Loucy (cell line): ENCODE data around the gene PTPRN2.

Experiments
- H2AFZ ChIP-seq: fragments of 200-600 bp; sonication (generic); 2 replicates; pipeline ENCODE4 v1.6.0; 2016; ENCODE audit warnings: antibody characterized with exemption, mild to moderate bottlenecking, low read length, moderate library complexity
- H3F3A ChIP-seq: fragments of 200-600 bp; 2 replicates; pipeline ENCODE4 v1.6.0; 2016; ENCODE audit warnings: antibody characterized with exemption, low read depth, mild to moderate bottlenecking
- H3K27me3 ChIP-seq: fragments of 200-600 bp; sonication (generic); 2 replicates; pipeline ENCODE4 v1.6.1; 2014; ENCODE audit warnings: low read length, mild to moderate bottlenecking; ENCODE audit not compliant: insufficient read depth, poor library complexity, severe bottlenecking
- H3K36me3 ChIP-seq: fragments of 200-600 bp; sonication (generic); 2 replicates; pipeline ENCODE4 v1.6.1; 2016; ENCODE audit warnings: low read length; ENCODE audit not compliant: insufficient read depth
- H3K4me1 ChIP-seq: fragments of 200-600 bp; sonication (generic); 2 replicates; pipeline ENCODE4 v1.5.1; 2014; ENCODE audit warnings: low read length, mild to moderate bottlenecking; ENCODE audit not compliant: insufficient read depth, poor library complexity, severe bottlenecking
- H3K4me2 ChIP-seq: fragments of 200-600 bp; sonication (generic); 2 replicates; pipeline ENCODE4 v1.6.0; 2014; ENCODE audit warnings: antibody characterized with exemption, low read length, low read depth, mild to moderate bottlenecking; ENCODE audit not compliant: poor library complexity, severe bottlenecking
- H3K4me3 ChIP-seq: fragments of 200-600 bp; sonication (generic); 2 replicates; pipeline ENCODE4 v1.5.1; 2014; ENCODE audit warnings: low read length, mild to moderate bottlenecking, mixed read lengths; ENCODE audit not compliant: poor library complexity, severe bottlenecking
- H3K79me2 ChIP-seq: fragments of 200-600 bp; sonication (generic); 2 replicates; pipeline ENCODE4 v1.6.1; 2014; ENCODE audit warnings: low read length; ENCODE audit not compliant: insufficient read depth
- H3K9ac ChIP-seq: fragments of 200-600 bp; sonication (generic); 2 replicates; pipeline ENCODE4 v1.6.0; 2014; ENCODE audit warnings: mild to moderate bottlenecking, low read depth, low read length, moderate library complexity; ENCODE audit not compliant: poor library complexity, severe bottlenecking
- H3K9me2 ChIP-seq: fragments of 200-600 bp; sonication (generic); replicated peaks from 2 replicates; pipeline ENCODE4 v1.6.1; 2016; ENCODE audit warnings: low read depth, low read length, mixed read lengths
- H3K9me3 ChIP-seq: fragments of 200-600 bp; sonication (generic); 2 replicates; pipeline ENCODE4 v1.6.1; 2014; ENCODE audit warnings: mild to moderate bottlenecking, antibody characterized with exemption, low read length, low read depth; ENCODE audit not compliant: insufficient read depth
- H4K20me1 ChIP-seq: fragments of 200-600 bp; sonication (generic); 2 replicates; pipeline ENCODE4 v1.6.0; 2014; ENCODE audit warnings: antibody characterized with exemption, low read length, mild to moderate bottlenecking; ENCODE audit not compliant: insufficient read depth, poor library complexity, severe bottlenecking
- EZH2phosphoT487 ChIP-seq: fragments of 200-600 bp; IDR thresholded peaks from 2 replicates; pipeline ENCODE4 v1.6.1; 2018; ENCODE audit warnings: antibody characterized with exemption, mild to moderate bottlenecking, moderate library complexity, borderline replicate concordance
- TF ChIP-seq, protein P1 (sequence below): fragments of 200-600 bp; sonication (generic); conservative IDR thresholded peaks from 2 replicates; pipeline ENCODE4 v1.5.1; 2014; ENCODE audit warnings: mild to moderate bottlenecking, antibody characterized with exemption, low read length

The PTPRN2 gene

DNA sequence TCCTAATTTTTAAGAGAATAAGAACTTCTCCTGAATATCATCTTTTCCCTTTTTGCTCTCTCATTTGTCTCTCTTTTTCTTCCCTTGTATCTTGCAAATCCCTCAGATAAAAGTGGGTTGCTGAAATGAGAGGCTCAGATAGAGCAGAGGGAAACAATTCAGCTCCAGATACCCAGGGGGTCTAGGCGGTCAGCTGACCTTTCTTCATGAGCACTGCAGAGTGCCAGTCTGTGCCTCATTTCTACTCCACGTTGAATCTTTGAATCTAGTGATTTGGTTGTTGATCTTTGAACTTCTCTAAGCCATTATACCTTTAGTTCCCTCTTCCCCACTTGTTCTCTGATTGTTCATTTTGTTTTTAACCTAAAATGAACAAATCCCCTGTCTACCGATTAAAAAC lies 572.6 kb downstream of the PTPRN2 start:
- no peak for TF ChIP-seq EZH2phosphoT487
- TF ChIP-seq, protein P1, sequence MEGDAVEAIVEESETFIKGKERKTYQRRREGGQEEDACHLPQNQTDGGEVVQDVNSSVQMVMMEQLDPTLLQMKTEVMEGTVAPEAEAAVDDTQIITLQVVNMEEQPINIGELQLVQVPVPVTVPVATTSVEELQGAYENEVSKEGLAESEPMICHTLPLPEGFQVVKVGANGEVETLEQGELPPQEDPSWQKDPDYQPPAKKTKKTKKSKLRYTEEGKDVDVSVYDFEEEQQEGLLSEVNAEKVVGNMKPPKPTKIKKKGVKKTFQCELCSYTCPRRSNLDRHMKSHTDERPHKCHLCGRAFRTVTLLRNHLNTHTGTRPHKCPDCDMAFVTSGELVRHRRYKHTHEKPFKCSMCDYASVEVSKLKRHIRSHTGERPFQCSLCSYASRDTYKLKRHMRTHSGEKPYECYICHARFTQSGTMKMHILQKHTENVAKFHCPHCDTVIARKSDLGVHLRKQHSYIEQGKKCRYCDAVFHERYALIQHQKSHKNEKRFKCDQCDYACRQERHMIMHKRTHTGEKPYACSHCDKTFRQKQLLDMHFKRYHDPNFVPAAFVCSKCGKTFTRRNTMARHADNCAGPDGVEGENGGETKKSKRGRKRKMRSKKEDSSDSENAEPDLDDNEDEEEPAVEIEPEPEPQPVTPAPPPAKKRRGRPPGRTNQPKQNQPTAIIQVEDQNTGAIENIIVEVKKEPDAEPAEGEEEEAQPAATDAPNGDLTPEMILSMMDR: no peak
- Histone ChIP-seq H3F3A (no peaks in the 10 kb centered on the region), H3K27me3 (no peaks in the 10 kb centered on the region), H3K9ac (no peak overlapping the region), H3K79me2 (no peaks in the 10 kb centered on the region), H3K9me3 (no peaks in the 10 kb centered on the region; the same call in 1 of the 2 replicates), H2AFZ (no peak overlapping the region), H3K4me2 (no peak overlapping the region), H3K9me2 (no peaks in the 10 kb centered on the region), H3K4me1 (no peaks in the 10 kb centered on the region), H3K36me3 (no peaks in the 10 kb centered on the region), H3K4me3 (no peak overlapping the region), H4K20me1 (no peaks in the 10 kb centered on the region)

DNA sequence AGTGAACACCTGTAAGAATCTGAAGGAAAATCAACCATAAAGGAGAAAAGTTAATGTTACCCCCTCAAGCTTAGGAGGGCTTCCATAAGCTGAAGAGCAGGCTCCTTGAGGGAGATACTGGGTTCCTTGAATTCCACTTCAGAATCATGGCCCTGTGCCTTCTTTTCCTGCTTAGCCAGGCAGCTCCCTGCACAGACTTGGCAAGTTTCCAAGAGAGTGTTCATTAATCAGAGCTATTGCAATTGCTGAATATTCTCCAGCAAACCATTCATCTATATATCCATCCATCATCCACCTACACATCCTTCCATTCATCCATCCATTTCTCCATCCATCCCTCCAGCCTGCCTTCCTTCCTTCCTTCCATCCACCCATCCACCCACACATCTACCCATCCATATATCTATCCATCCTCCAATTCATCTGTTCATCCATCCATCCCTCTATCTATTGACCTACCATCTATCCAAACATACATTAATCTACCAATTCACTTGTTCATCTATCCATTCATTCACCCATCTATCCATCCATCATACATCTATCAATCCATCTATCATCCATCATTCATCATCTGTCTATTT lies 574.4 kb downstream of the PTPRN2 start:
- H3K4me2 ChIP-seq: no peak overlapping the region
- no peak overlapping the region for H2AFZ ChIP-seq
- TF ChIP-seq, protein P1: no peak
- no peak for TF ChIP-seq EZH2phosphoT487
- H4K20me1 ChIP-seq: no peaks in the 10 kb centered on the region
- no peaks in the 10 kb centered on the region for H3K79me2 ChIP-seq
- no peaks in the 10 kb centered on the region; the same call in 1 of the 2 replicates for H3K9me3 ChIP-seq
- no peaks in the 10 kb centered on the region for H3K9me2 ChIP-seq
- H3K27me3 ChIP-seq: no peaks in the 10 kb centered on the region
- H3F3A ChIP-seq: no peaks in the 10 kb centered on the region
- H3K4me3 ChIP-seq: no peak overlapping the region
- no peaks in the 10 kb centered on the region for H3K36me3 ChIP-seq
- no peaks in the 10 kb centered on the region for H3K4me1 ChIP-seq
- no peak overlapping the region for H3K9ac ChIP-seq

GRCh38 chr7:158011941-158012340 lies 575.7 kb downstream of the PTPRN2 start:
- no peaks in the 10 kb centered on the region for H3F3A ChIP-seq
- TF ChIP-seq, protein P1: no peak
- TF ChIP-seq EZH2phosphoT487: no peak
- no peaks in the 10 kb centered on the region for H3K27me3 ChIP-seq
- H3K4me3 ChIP-seq: no peak overlapping the region
- no peak overlapping the region; the same call in 1 of the 2 replicates for H2AFZ ChIP-seq
- no peak overlapping the region for H3K4me2 ChIP-seq
- H3K9me3 ChIP-seq: no peaks in the 10 kb centered on the region
- no peaks in the 10 kb centered on the region for H3K79me2 ChIP-seq
- no peak overlapping the region for H3K9ac ChIP-seq
- no peaks in the 10 kb centered on the region for H3K36me3 ChIP-seq
- H4K20me1 ChIP-seq: no peaks in the 10 kb centered on the region
- H3K9me2 ChIP-seq: no peaks in the 10 kb centered on the region
- no peaks in the 10 kb centered on the region for H3K4me1 ChIP-seq
